MM.1S (cell line): Measurements from ENCODE around the gene NBPF19.
"Not testable (repeated sequence)": the region's sequence is repeated elsewhere in the genome, so short reads cannot be mapped to it uniquely, and the experiment has no call there.

Experiments used
- CTCF ChIP-seq: fragments of 300-600 bp; sonication (generic); IDR thresholded peaks from 2 replicates; pipeline ENCODE4 v1.5.1; 2016; ENCODE audit warnings: antibody characterized with exemption, low read length, mixed read lengths
- EZH2 ChIP-seq: fragments of 300-600 bp; sonication (generic); optimal IDR thresholded peaks from 2 replicates; pipeline ENCODE3; 2017; ENCODE audit warnings: low read depth, mild to moderate bottlenecking, antibody characterized with exemption, low read length, mixed read lengths

GRCh38 chr1:149452196-149452595 is 22.6 kb upstream of the NBPF19 start:
- not testable (repeated sequence) for TF ChIP-seq CTCF, EZH2
